ENCODE measurements around the gene MFSD11. TPM values are rescaled to one million over a fixed set of nuclear protein-coding genes. Genes with fewer than 3 reads are reported as not detected.
"Not testable (repeated sequence)": the region's sequence is repeated elsewhere in the genome, so short reads cannot be mapped to it uniquely, and the experiment has no call there.

Gene MFSD11
- total RNA-seq, 1 donor from 2014 or later = 24.1 TPM

DNA sequence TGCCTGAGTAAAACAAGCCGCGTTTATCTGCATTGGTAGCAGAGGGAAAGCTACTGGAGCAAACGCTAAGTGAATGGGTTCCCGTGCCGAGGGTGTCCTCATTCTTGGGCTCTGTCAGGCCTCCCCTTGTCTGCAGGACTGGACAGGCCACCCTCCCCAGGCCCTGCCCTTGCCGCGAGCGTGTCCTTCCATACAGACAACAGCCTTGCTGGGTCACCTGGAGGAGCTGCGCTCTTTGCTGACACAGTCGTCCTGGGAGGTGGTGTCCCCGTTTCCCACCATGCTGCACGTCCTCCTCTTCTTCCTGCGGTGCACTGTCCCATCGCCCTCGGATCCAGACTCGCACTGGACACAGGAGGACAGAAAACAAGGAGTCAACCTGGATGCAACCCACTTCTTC is 19.4 kb upstream of the MFSD11 start:
- Histone ChIP-seq H3K27ac (no peak overlapping the region), H3K4me3 (no peak overlapping the region), H3K9me3 (no peaks in the 10 kb centered on the region), H3K36me3 (peaks cover 0 to 77% of the 10 kb centered on the region in 2 donors), H3K4me1 (peaks cover 17% of the 10 kb centered on the region), H3K27me3 (no peaks in the 10 kb centered on the region)
- TF ChIP-seq POLR2A (IDR thresholded peaks at IDR 0.05) (no peak), POLR2AphosphoS5 (IDR thresholded peaks at IDR 0.05; ENCODE audit: insufficient read depth in 1 of 2, low read depth in 1 of 2) (no peak)
- TF ChIP-seq, protein P1, sequence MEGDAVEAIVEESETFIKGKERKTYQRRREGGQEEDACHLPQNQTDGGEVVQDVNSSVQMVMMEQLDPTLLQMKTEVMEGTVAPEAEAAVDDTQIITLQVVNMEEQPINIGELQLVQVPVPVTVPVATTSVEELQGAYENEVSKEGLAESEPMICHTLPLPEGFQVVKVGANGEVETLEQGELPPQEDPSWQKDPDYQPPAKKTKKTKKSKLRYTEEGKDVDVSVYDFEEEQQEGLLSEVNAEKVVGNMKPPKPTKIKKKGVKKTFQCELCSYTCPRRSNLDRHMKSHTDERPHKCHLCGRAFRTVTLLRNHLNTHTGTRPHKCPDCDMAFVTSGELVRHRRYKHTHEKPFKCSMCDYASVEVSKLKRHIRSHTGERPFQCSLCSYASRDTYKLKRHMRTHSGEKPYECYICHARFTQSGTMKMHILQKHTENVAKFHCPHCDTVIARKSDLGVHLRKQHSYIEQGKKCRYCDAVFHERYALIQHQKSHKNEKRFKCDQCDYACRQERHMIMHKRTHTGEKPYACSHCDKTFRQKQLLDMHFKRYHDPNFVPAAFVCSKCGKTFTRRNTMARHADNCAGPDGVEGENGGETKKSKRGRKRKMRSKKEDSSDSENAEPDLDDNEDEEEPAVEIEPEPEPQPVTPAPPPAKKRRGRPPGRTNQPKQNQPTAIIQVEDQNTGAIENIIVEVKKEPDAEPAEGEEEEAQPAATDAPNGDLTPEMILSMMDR (IDR thresholded peaks at IDR 0.05) = no peak
- intact Hi-C loops (cut with DNase I) = loop anchor here (10.0 kb wide), 1 partner anchor 184 kb away; the partner anchor contains the start of gene CYGB
- DNase-seq (ENCODE audit: extremely low spot score in 2 of 2) = no peak

DNA sequence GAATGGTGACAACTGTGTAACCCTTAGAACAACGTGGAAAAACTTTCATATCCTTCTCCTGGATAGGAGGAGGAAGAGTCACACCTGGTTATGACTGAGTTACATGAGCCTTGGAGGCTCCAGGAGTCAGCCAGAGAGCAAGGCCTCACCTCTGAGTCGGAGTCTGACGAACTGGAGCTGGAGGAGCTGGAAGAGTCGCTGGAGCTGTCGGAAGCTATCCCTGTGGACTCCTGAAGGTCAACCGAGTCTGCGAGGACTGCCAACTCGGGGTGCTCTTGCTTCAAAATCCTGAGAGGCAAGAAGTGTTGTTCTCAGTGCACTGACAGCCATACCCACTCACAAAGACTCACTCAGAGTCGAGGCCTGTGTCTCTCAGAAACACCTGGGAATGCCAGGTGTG is 17.7 kb upstream of the MFSD11 start:
- Histone ChIP-seq H3K27me3 (no peaks in the 10 kb centered on the region), H3K4me3 (no peak overlapping the region), H3K36me3 (peaks cover 0 to 92% of the 10 kb centered on the region in 2 donors), H3K4me1 (peaks cover 25% of the 10 kb centered on the region), H3K27ac (no peak overlapping the region), H3K9me3 (no peaks in the 10 kb centered on the region)
- no peak for TF ChIP-seq POLR2A (IDR thresholded peaks at IDR 0.05)
- TF ChIP-seq POLR2AphosphoS5 (IDR thresholded peaks at IDR 0.05; ENCODE audit: insufficient read depth in 1 of 2, low read depth in 1 of 2) = no peak
- TF ChIP-seq, protein P1 (IDR thresholded peaks at IDR 0.05) = no peak
- intact Hi-C loops (cut with DNase I) = no loop called here
- DNase-seq (ENCODE audit: extremely low spot score in 2 of 2) = no peak

DNA sequence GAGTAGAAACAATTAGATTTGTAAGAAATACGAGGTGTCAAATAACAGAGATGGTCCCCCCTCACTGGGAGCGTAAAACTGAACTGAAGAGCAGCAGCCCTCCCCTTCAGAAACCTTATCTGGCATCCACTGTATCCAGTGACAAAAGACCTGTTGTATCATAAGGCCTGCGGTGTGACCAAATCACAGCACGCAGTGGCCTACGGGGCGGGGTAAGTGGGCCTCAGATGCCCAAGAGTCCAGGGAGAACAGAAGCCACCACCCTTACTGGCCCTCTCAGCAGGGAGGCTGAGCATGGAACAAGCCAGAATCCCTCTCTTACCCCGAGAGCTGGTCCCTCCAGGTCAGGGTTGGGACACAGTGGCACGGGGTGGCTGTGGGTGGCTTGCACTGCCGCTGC is 17.0 kb upstream of the MFSD11 start:
- TF ChIP-seq POLR2AphosphoS5 (IDR thresholded peaks at IDR 0.05; ENCODE audit: insufficient read depth in 1 of 2, low read depth in 1 of 2) (no peak), POLR2A (IDR thresholded peaks at IDR 0.05) (no peak)
- TF ChIP-seq, protein P1 (IDR thresholded peaks at IDR 0.05) = no peak
- H3K36me3 ChIP-seq = peaks cover 0 to 84% of the 10 kb centered on the region in 2 donors
- H3K4me3 ChIP-seq = no peak overlapping the region
- peaks cover 29% of the 10 kb centered on the region for H3K4me1 ChIP-seq
- H3K9me3 ChIP-seq = no peaks in the 10 kb centered on the region
- intact Hi-C loops (cut with DNase I) = no loop called here
- no peak for DNase-seq (ENCODE audit: extremely low spot score in 2 of 2)
- no peak overlapping the region for H3K27ac ChIP-seq
- no peaks in the 10 kb centered on the region for H3K27me3 ChIP-seq

DNA sequence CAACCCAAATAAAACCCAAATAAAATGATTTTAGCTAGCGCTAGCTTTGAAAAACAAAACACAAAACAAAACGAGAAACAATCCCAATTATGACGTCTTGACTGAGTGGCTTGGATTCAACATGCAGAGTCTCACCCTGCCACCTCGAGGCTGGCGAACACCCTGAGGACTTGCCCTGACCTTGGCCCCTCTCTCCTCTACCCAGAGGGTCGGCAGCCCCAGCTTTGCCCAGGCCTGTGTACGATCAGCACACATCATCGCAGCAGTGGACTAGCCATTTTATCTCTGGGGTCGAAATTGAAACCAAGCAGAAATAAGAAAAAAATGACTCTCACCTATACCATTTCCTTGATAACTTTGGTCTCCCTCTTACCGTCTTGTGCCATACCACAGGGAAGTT is 16.5 kb upstream of the MFSD11 start:
- no peak for DNase-seq (ENCODE audit: extremely low spot score in 2 of 2)
- H3K36me3 ChIP-seq = peaks cover 0 to 79% of the 10 kb centered on the region in 2 donors
- no peak overlapping the region for H3K4me3 ChIP-seq
- intact Hi-C loops (cut with DNase I) = no loop called here
- peaks cover 29% of the 10 kb centered on the region for H3K4me1 ChIP-seq
- no peaks in the 10 kb centered on the region for H3K9me3 ChIP-seq
- no peak overlapping the region for H3K27ac ChIP-seq
- TF ChIP-seq, protein P1 (IDR thresholded peaks at IDR 0.05) = no peak
- TF ChIP-seq POLR2AphosphoS5 (IDR thresholded peaks at IDR 0.05; ENCODE audit: insufficient read depth in 1 of 2, low read depth in 1 of 2) (no peak), POLR2A (IDR thresholded peaks at IDR 0.05) (no peak)
- no peaks in the 10 kb centered on the region for H3K27me3 ChIP-seq

DNA sequence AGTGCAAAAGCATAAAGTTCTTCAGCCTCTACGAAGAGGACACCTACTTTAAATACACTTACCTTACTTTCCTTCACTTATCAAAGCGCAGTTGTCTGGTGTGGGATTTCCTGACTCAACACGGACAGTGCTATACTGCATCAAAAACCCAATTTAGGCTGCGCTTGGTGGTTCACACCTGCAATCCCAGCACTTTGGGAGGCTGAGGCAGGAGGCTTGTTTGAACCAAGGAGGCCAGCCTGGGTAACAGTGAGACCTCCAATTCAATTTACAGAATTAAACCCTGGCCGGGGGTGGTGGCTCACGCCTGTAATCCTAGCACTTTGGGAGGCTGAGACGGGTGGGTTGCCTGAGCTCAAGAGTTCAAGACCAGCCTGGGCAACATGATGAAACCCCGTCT is 15.6 kb upstream of the MFSD11 start:
- H3K4me3 ChIP-seq = no peak overlapping the region
- peaks cover 0 to 71% of the 10 kb centered on the region in 2 donors for H3K36me3 ChIP-seq
- H3K27ac ChIP-seq = no peak overlapping the region
- H3K9me3 ChIP-seq = no peaks in the 10 kb centered on the region
- intact Hi-C loops (cut with DNase I) = no loop called here
- H3K27me3 ChIP-seq = no peaks in the 10 kb centered on the region
- TF ChIP-seq, protein P1 (IDR thresholded peaks at IDR 0.05) = no peak
- peaks cover 31% of the 10 kb centered on the region for H3K4me1 ChIP-seq
- DNase-seq (ENCODE audit: extremely low spot score in 2 of 2) = no peak

DNA sequence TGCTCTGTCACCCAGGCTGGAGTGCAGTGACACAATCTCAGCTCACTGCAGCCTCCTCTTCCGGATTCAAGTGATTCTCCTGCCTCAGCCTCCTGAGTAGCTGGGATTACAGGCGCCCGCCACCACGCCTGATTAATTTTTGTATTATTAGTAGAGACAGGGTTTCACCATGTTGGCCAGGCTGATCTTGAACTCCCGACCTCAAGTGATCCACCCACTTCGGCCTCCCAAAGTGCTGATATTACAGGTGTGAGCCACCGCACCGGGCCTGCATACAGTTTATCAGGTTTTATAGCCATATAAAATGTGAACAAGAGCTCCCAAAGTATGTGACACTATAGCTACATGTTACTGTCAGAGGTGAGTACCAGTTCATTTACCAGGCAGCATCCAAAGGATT is 14.9 kb upstream of the MFSD11 start:
- DNase-seq (ENCODE audit: extremely low spot score in 2 of 2); intact Hi-C loops (cut with DNase I); H3K9me3 ChIP-seq; H3K27ac ChIP-seq; H3K4me3 ChIP-seq; H3K27me3 ChIP-seq: not testable (repeated sequence)
- Histone ChIP-seq H3K36me3 (peaks cover 0 to 66% of the 10 kb centered on the region in 2 donors), H3K4me1 (peaks cover 38% of the 10 kb centered on the region)
